HCT116 (cell line): ENCODE measurements around the gene PRDX6. TPM values are rescaled to one million over a fixed set of nuclear protein-coding genes. Genes with fewer than 3 reads are reported as not detected.

ENCODE experiments used
- ATAC-seq: fragments of 200-7000 bp; cut with Tn5 transposase; 2 replicates; pipeline ENCODE4 v1.9.1; 2020; ENCODE audit warnings: mild to moderate bottlenecking, moderate library complexity
- BruUV-seq: library from RNA; stranded (reverse); fragments of 400-500 nt; replicated peaks from 2 replicates; lab custom pipeline; 2021; lab: Mats Ljungman, UMichigan
- CTCF ChIA-PET: fragments of 300-600 bp; sonication (Branson Sonifier 250); formaldehyde crosslinking; loops from one replicate; lab custom pipeline; 2021; ENCODE audit warnings: antibody characterized with exemption; lab: Charles Lee
- POLR2A ChIA-PET: fragments of 300-600, 350-600 bp; sonication (Branson Sonifier 250); formaldehyde crosslinking; loops from one replicate; lab custom pipeline; 2021; ENCODE audit warnings: antibody characterized with exemption; lab: Charles Lee
- RAD21 ChIA-PET, 2 experiments: fragments of 300-600 bp; sonication (Branson Sonifier 250); formaldehyde crosslinking; loops; one replicate each; lab custom pipeline; 2023; ENCODE audit warnings: low total read pairs in 2 of 2; ENCODE audit not compliant: uncharacterized antibody in 2 of 2, unreplicated experiment in 2 of 2, low non-redundant PET in 1 of 2; lab: Charles Lee
- DNase-seq: peaks from one replicate; pipeline ENCODE4 v3.0.0-alpha.2; 2010; ENCODE audit warnings: low read depth, low spot score
- H2AFZ ChIP-seq: fragments of 200-600 bp; shearing (Covaris generic), sonication (generic); 2 replicates; pipeline ENCODE4 v1.6.1; 2017; ENCODE audit warnings: low read depth, mixed run types, mixed read lengths, antibody characterized with exemption, low read length; ENCODE audit not compliant: poor library complexity, severe bottlenecking
- H3K27ac ChIP-seq: 2 replicates; pipeline ENCODE4 v1.5.1; 2012; ENCODE audit warnings: low read depth, low read length
- H3K27me3 ChIP-seq: fragments of 200-600 bp; sonication (generic); 2 replicates; pipeline ENCODE4 v1.6.1; 2016; ENCODE audit warnings: mixed run types, low read length, mixed read lengths; ENCODE audit not compliant: insufficient read depth
- H3K36me3 ChIP-seq, 2 experiments: fragments of 200-500 bp in 1 of 2; fragments of 200-600 bp in 1 of 2; sonication (Bioruptor generic) in 1 of 2; sonication (generic) in 1 of 2; 2 replicates each; pipeline versions ENCODE4 v1.5.1 to v1.6.1; 2014 to 2016; ENCODE audit warnings: low read length in 2 of 2, inconsistent platforms in 1 of 2, mixed read lengths in 1 of 2, mixed run types in 1 of 2; ENCODE audit not compliant: insufficient read depth in 2 of 2, control insufficient read depth in 1 of 2
- H3K4me1 ChIP-seq, 2 experiments: fragments of 200-600 bp in 1 of 2; sonication (generic) in 1 of 2; 2 replicates each; pipeline versions ENCODE4 v1.5.1 to v1.6.1; 2012 to 2017; ENCODE audit warnings: low read length in 2 of 2, inconsistent platforms in 1 of 2, mild to moderate bottlenecking in 1 of 2, mixed read lengths in 1 of 2, mixed run types in 1 of 2, moderate library complexity in 1 of 2; ENCODE audit not compliant: insufficient read depth in 2 of 2, control insufficient read depth in 1 of 2
- H3K4me2 ChIP-seq: fragments of 200-600 bp; sonication (generic); 2 replicates; pipeline ENCODE4 v1.6.1; 2017; ENCODE audit warnings: mixed run types, low read length, mixed read lengths
- H3K4me3 ChIP-seq, 2 experiments: fragments of 200-600 bp in 1 of 2; sonication (generic) in 1 of 2; replicated peaks in 1 of 2; 2 replicates each; pipeline ENCODE4 v1.5.1; 2011 to 2016; ENCODE audit warnings: low read length in 2 of 2, control low read depth in 1 of 2, low read depth in 1 of 2, mild to moderate bottlenecking in 1 of 2, mixed read lengths in 1 of 2, mixed run types in 1 of 2
- H3K79me2 ChIP-seq: fragments of 200-600 bp; sonication (generic); 2 replicates; pipeline ENCODE4 v1.6.1; 2017; ENCODE audit warnings: mild to moderate bottlenecking, mixed run types, low read length, moderate library complexity, mixed read lengths; ENCODE audit not compliant: insufficient read depth
- H3K9ac ChIP-seq: fragments of 200-600 bp; sonication (generic); 2 replicates; pipeline ENCODE4 v1.6.1; 2016; ENCODE audit warnings: low read length, mixed read lengths
- H3K9me2 ChIP-seq: fragments of 200-600 bp; sonication (generic), shearing (Covaris generic); 2 replicates; pipeline ENCODE4 v1.6.1; 2017; ENCODE audit warnings: mixed run types, mild to moderate bottlenecking, moderate library complexity; ENCODE audit not compliant: insufficient read depth
- H3K9me3 ChIP-seq, 2 experiments: fragments of 200-500 bp in 1 of 2; fragments of 200-600 bp in 1 of 2; sonication (Bioruptor generic) in 1 of 2; sonication (generic) in 1 of 2; 2 replicates each; pipeline ENCODE4 v1.6.1; 2014 to 2017; ENCODE audit warnings: low read length in 2 of 2, mixed read lengths in 2 of 2, inconsistent platforms in 1 of 2, low read depth in 1 of 2, mild to moderate bottlenecking in 1 of 2, mixed run types in 1 of 2, moderate library complexity in 1 of 2; ENCODE audit not compliant: control insufficient read depth in 1 of 2, insufficient read depth in 1 of 2
- H4K20me1 ChIP-seq: fragments of 200-600 bp; sonication (generic), shearing (Covaris generic); 2 replicates; pipeline ENCODE4 v1.6.1; 2017; ENCODE audit warnings: mixed run types, mild to moderate bottlenecking, moderate library complexity; ENCODE audit not compliant: insufficient read depth
- CEBPB ChIP-seq: IDR thresholded peaks from 2 replicates; pipeline ENCODE4 v1.6.1; 2012; ENCODE audit warnings: low read depth
- ELF1 ChIP-seq: IDR thresholded peaks from 2 replicates; pipeline ENCODE4 v1.6.1; 2012; ENCODE audit warnings: low read depth, borderline replicate concordance
- EZH2phosphoT487 ChIP-seq: fragments of 200-600 bp; IDR thresholded peaks from 2 replicates; pipeline ENCODE4 v1.6.1; 2018; ENCODE audit warnings: antibody characterized with exemption, borderline replicate concordance
- FOSL1 ChIP-seq: IDR thresholded peaks from 2 replicates; pipeline ENCODE4 v1.6.1; 2012; ENCODE audit warnings: low read depth
- JUND ChIP-seq: IDR thresholded peaks from 2 replicates; pipeline ENCODE4 v1.6.1; 2012
- ZNF274 ChIP-seq: fragments of 200-500 bp; sonication (Bioruptor generic); IDR thresholded peaks from 2 replicates; pipeline ENCODE4 v1.6.1; 2014; ENCODE audit warnings: mild to moderate bottlenecking, low read depth, low read length, inconsistent platforms
- intact Hi-C: fragments of 100-400 bp; cut with micrococcal nuclease; formaldehyde crosslinking; loops from 2 replicates; pipeline ENCODE4 v1.10.0; 2022
- total RNA-seq: library from RNA; stranded (reverse); gene quantifications from one replicate; pipeline ENCODE4 v1.2.1, GENCODE V29; 2021; ENCODE audit not compliant: unreplicated experiment
- TF ChIP-seq, protein P1 (sequence below): IDR thresholded peaks from 2 replicates; pipeline ENCODE4 v1.6.1; 2011; ENCODE audit warnings: mild to moderate bottlenecking, low read length, moderate library complexity; ENCODE audit not compliant: insufficient replicate concordance; ENCODE audit errors: extremely low read depth
- TF ChIP-seq, protein P2 (sequence below), 3 experiments: fragments of 200-600 bp in 1 of 3; sonication (generic) in 1 of 3; IDR thresholded peaks in 2 of 3; conservative IDR thresholded peaks in 1 of 3; 2 replicates each; pipeline ENCODE4 v1.5.1; 2012 to 2017; ENCODE audit warnings: low read depth in 2 of 3, low read length in 2 of 3, antibody characterized with exemption in 1 of 3, borderline replicate concordance in 1 of 3, control low read depth in 1 of 3, mild to moderate bottlenecking in 1 of 3, mixed read lengths in 1 of 3, mixed run types in 1 of 3, moderate library complexity in 1 of 3; ENCODE audit not compliant: insufficient read depth in 1 of 3
- TF ChIP-seq, protein P3 (sequence below): IDR thresholded peaks from 2 replicates; pipeline ENCODE4 v1.6.1; 2012

PRDX6 gene
- total RNA-seq, 1 experiment from 2014 or later = 286 TPM

DNA sequence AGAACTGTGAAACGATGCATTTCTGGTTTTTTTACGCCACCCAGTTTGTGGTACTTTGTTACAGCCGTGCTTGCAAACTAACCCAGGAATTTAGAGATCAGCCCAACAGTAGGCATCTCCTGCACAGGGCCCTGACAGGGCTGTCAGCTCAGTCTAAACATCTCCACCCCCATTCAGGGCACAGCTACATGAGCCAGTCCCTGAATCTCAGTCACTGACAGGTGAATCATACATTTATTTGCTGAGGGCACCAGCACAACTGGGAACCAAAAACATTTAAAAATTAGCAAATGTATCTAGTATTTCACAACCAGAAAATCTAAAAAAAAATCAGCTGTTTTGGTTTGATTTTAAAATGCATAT lies 30.7 kb downstream of the PRDX6 start:
- DNase-seq (no peak), ATAC-seq (0 out of 2 replicates have a peak, but pooled peaks have one; percentile 30)
- POLR2A ChIA-PET = no interaction called here
- peak overlapping the region; percentile 85 for H2AFZ ChIP-seq
- no peaks in the 10 kb centered on the region for H3K79me2 ChIP-seq
- CTCF ChIA-PET = no interaction called here
- no peaks in the 10 kb centered on the region for H3K9me3 ChIP-seq
- 0 out of 4 replicates have a peak overlapping the region, but pooled peaks of 1 of the 2 experiments have one; percentile 24 for H3K4me3 ChIP-seq
- H3K27me3 ChIP-seq = no peaks in the 10 kb centered on the region
- no peaks in the 10 kb centered on the region for H3K36me3 ChIP-seq
- no TSS peak for BruUV-seq
- TF ChIP-seq ELF1 (no peak), EZH2phosphoT487 (no peak), ZNF274 (no peak), JUND (no peak), CEBPB (no peak), FOSL1 (no peak)
- TF ChIP-seq, protein P1, sequence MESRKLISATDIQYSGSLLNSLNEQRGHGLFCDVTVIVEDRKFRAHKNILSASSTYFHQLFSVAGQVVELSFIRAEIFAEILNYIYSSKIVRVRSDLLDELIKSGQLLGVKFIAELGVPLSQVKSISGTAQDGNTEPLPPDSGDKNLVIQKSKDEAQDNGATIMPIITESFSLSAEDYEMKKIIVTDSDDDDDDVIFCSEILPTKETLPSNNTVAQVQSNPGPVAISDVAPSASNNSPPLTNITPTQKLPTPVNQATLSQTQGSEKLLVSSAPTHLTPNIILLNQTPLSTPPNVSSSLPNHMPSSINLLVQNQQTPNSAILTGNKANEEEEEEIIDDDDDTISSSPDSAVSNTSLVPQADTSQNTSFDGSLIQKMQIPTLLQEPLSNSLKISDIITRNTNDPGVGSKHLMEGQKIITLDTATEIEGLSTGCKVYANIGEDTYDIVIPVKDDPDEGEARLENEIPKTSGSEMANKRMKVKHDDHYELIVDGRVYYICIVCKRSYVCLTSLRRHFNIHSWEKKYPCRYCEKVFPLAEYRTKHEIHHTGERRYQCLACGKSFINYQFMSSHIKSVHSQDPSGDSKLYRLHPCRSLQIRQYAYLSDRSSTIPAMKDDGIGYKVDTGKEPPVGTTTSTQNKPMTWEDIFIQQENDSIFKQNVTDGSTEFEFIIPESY = no peak
- TF ChIP-seq, protein P2, sequence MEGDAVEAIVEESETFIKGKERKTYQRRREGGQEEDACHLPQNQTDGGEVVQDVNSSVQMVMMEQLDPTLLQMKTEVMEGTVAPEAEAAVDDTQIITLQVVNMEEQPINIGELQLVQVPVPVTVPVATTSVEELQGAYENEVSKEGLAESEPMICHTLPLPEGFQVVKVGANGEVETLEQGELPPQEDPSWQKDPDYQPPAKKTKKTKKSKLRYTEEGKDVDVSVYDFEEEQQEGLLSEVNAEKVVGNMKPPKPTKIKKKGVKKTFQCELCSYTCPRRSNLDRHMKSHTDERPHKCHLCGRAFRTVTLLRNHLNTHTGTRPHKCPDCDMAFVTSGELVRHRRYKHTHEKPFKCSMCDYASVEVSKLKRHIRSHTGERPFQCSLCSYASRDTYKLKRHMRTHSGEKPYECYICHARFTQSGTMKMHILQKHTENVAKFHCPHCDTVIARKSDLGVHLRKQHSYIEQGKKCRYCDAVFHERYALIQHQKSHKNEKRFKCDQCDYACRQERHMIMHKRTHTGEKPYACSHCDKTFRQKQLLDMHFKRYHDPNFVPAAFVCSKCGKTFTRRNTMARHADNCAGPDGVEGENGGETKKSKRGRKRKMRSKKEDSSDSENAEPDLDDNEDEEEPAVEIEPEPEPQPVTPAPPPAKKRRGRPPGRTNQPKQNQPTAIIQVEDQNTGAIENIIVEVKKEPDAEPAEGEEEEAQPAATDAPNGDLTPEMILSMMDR (IDR thresholded peaks at IDR 0.05 in 2 of 3, conservative IDR thresholded peaks at IDR 0.05 in 1 of 3; ENCODE audit: borderline replicate concordance in 1 of 3, insufficient read depth in 1 of 3, low read depth in 2 of 3, low read length in 2 of 3) = no peak
- TF ChIP-seq, protein P3, sequence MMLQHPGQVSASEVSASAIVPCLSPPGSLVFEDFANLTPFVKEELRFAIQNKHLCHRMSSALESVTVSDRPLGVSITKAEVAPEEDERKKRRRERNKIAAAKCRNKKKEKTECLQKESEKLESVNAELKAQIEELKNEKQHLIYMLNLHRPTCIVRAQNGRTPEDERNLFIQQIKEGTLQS = no peak
- H4K20me1 ChIP-seq = no peaks in the 10 kb centered on the region
- intact Hi-C loops = no loop called here
- no peaks in the 10 kb centered on the region for H3K9me2 ChIP-seq
- no peak overlapping the region for H3K9ac ChIP-seq
- no peak overlapping the region for H3K27ac ChIP-seq
- RAD21 ChIA-PET = interaction anchor here in 1 of 2 experiments (0.9 kb wide), 1 partner anchor 78 kb away, joined by 3 read pairs; no protein-coding TSS in a partner anchor
- peaks cover 9 to 19% of the 10 kb centered on the region in 2 experiments for H3K4me1 ChIP-seq
- peak overlapping the region; percentile 47 for H3K4me2 ChIP-seq
